ENCODE measurements around the gene ZNF160.

The ZNF160 gene

GRCh38 chr19:53091413-53092254 lies 11.6 kb downstream of the ZNF160 start:
- no peak for DNase-seq (ENCODE audit: low read depth)
- in situ Hi-C loops (cut with HindIII; ENCODE audit: low sequenced_read_pairs) = no loop called here
- H3K4me3 ChIP-seq (ENCODE audit: low read depth, low read length) = no peak overlapping the region
- TF ChIP-seq CTCF (IDR thresholded peaks at IDR 0.05; ENCODE audit: low read depth, low read length, missing control alignments) = no peak

- TF ChIP-seq CTCF (IDR thresholded peaks at IDR 0.05; ENCODE audit: low read depth, low read length, missing control alignments) = no peak
- in situ Hi-C loops (cut with HindIII; ENCODE audit: low sequenced_read_pairs) = no loop called here
- no peak overlapping the region for H3K4me3 ChIP-seq (ENCODE audit: low read depth, low read length)
- DNase-seq (ENCODE audit: low read depth) = no peak
Observed at GRCh38 chr19:53088091-53088490, 15.1 kb downstream of the ZNF160 start.

- no peak overlapping the region for H3K4me3 ChIP-seq (ENCODE audit: low read depth, low read length)
- DNase-seq (ENCODE audit: low read depth) = no peak
- in situ Hi-C loops (cut with HindIII; ENCODE audit: low sequenced_read_pairs) = no loop called here
- TF ChIP-seq CTCF (IDR thresholded peaks at IDR 0.05; ENCODE audit: low read depth, low read length, missing control alignments) = no peak
Observed at GRCh38 chr19:53086949-53087348, 16.3 kb downstream of the ZNF160 start.

GRCh38 chr19:53085496-53085895 lies 17.7 kb downstream of the ZNF160 start:
- H3K4me3 ChIP-seq (ENCODE audit: low read depth, low read length) = no peak overlapping the region
- in situ Hi-C loops (cut with HindIII; ENCODE audit: low sequenced_read_pairs) = no loop called here
- no peak for TF ChIP-seq CTCF (IDR thresholded peaks at IDR 0.05; ENCODE audit: low read depth, low read length, missing control alignments)
- no peak for DNase-seq (ENCODE audit: low read depth)

DNA sequence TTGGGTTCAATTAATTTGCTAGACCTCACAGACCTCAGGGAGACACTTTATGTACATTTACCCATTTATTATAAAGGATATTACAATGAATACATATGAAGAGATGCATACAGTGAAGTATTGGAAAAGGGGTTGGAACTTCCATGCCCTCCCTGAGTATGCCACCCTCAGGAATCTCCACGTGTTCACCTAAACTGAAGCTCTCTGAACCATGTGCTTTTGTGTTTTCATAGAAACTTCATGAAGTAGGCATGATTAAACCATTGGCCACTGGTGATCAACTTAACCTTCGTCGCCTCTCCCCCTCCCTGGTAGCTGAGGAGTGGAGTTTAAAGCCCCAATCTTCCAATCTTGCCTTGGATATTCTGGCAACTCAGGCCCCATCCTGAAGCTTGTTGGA lies 20.3 kb downstream of the ZNF160 start:
- no peak for DNase-seq (ENCODE audit: low read depth)
- H3K4me3 ChIP-seq (ENCODE audit: low read depth, low read length) = no peak overlapping the region
- TF ChIP-seq CTCF (IDR thresholded peaks at IDR 0.05; ENCODE audit: low read depth, low read length, missing control alignments) = no peak
- in situ Hi-C loops (cut with HindIII; ENCODE audit: low sequenced_read_pairs) = no loop called here

DNA sequence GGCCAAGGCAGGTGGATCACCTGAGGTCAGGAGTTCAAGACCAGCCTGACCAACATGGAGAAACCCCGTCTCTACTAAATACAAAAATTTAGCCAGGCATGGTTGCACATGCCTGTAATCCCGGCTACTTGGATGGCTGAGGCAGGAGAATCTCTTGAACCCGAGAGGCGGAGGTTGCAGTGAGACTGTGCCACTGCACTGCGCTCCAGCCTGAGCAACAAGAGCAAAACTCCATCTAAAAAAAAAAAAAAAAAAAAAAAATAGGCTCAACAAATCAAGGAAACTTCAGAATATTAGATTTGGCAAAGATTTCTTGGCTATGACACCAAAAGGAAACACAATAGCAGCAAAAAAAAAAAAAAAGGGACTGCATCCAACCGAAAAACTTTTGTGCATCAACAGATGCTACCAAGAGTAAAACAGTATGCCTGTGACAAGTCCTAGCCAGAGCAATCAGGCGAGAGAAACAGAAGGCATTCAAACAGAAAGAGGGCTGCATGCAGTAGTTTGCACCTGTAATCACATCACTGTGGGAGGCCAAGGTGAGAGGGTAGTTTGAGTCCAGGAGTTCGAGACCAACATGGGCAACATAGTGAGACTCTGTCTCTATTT lies 23.8 kb downstream of the ZNF160 start:
- in situ Hi-C loops (cut with HindIII; ENCODE audit: low sequenced_read_pairs) = no loop called here
- no peak overlapping the region for H3K4me3 ChIP-seq (ENCODE audit: low read depth, low read length)
- DNase-seq (ENCODE audit: low read depth) = no peak
- TF ChIP-seq CTCF (IDR thresholded peaks at IDR 0.05; ENCODE audit: low read depth, low read length, missing control alignments) = no peak
